ENCODE results near the gene SPESP1. TPM values are rescaled to one million over a fixed set of nuclear protein-coding genes. Genes with fewer than 3 reads are reported as not detected.

The SPESP1 gene
- polyA plus RNA-seq, 1 of the 3 experiments (the other 2 are of a cell fraction), result not detected

GRCh38 chr15:68909601-68910100 lies 20.7 kb upstream of the SPESP1 start:
- Histone ChIP-seq H3K27me3 (ENCODE audit: insufficient read depth) (no peaks in the 10 kb centered on the region), H3K36me3 (replicated peaks in 1 of 2; ENCODE audit: control insufficient read depth in 1 of 2, insufficient read depth in 2 of 2, low read length in 1 of 2) (no peaks in the 10 kb centered on the region), H4K20me1 (ENCODE audit: insufficient read depth) (no peaks in the 10 kb centered on the region), H3K9ac (no peak overlapping the region), H3F3A (replicated peaks; ENCODE audit: insufficient read depth) (no peaks in the 10 kb centered on the region), H3K27ac (ENCODE audit: low read depth in 2 of 2, low read length in 1 of 2) (no peak overlapping the region), H3K4me3 (ENCODE audit: low read depth in 2 of 2, low read length in 1 of 2) (no peak overlapping the region), H3K9me3 (no peaks in the 10 kb centered on the region), H2AFZ (ENCODE audit: low read depth) (no peak overlapping the region), H3K9me2 (no peaks in the 10 kb centered on the region), H3K4me1 (ENCODE audit: control insufficient read depth in 1 of 2, insufficient read depth in 2 of 2, low read depth in 1 of 2, low read length in 1 of 2) (no peaks in the 10 kb centered on the region), H3K79me2 (ENCODE audit: insufficient read depth) (no peaks in the 10 kb centered on the region), H3K4me2 (no peak overlapping the region)
- POLR2A ChIA-PET, result no interaction called here
- DNase-seq, result no peak
- no peak for TF ChIP-seq NRF1 (IDR thresholded peaks at IDR 0.05; ENCODE audit: low read depth, low read length)
- CTCF ChIA-PET, result interaction anchor here (0.8 to 3.7 kb wide), 5 partner anchors 11 to 355 kb away, joined by 3 to 21 read pairs (median 3); no protein-coding TSS in a partner anchor

GRCh38 chr15:68910341-68910740 lies 20.0 kb upstream of the SPESP1 start:
- Histone ChIP-seq H2AFZ (ENCODE audit: low read depth) (no peak overlapping the region), H3F3A (replicated peaks; ENCODE audit: insufficient read depth) (no peaks in the 10 kb centered on the region), H3K27ac (ENCODE audit: low read depth in 2 of 2, low read length in 1 of 2) (no peak overlapping the region), H3K9me2 (no peaks in the 10 kb centered on the region), H3K9me3 (no peaks in the 10 kb centered on the region), H3K27me3 (ENCODE audit: insufficient read depth) (no peaks in the 10 kb centered on the region), H4K20me1 (ENCODE audit: insufficient read depth) (no peaks in the 10 kb centered on the region), H3K9ac (no peak overlapping the region), H3K4me1 (ENCODE audit: control insufficient read depth in 1 of 2, insufficient read depth in 2 of 2, low read depth in 1 of 2, low read length in 1 of 2) (no peaks in the 10 kb centered on the region), H3K79me2 (ENCODE audit: insufficient read depth) (no peaks in the 10 kb centered on the region), H3K4me3 (ENCODE audit: low read depth in 2 of 2, low read length in 1 of 2) (no peak overlapping the region), H3K36me3 (replicated peaks in 1 of 2; ENCODE audit: control insufficient read depth in 1 of 2, insufficient read depth in 2 of 2, low read length in 1 of 2) (no peaks in the 10 kb centered on the region), H3K4me2 (no peak overlapping the region)
- ChIA-PET CTCF (interaction anchor here (1.0 to 3.7 kb wide), 4 partner anchors 12 to 356 kb away, joined by 3 to 21 read pairs (median 6); no protein-coding TSS in a partner anchor), POLR2A (no interaction called here)
- TF ChIP-seq FOXJ3 (CRISPR knock-in tag; IDR thresholded peaks at IDR 0.05), result no peak
- TF ChIP-seq USF2 (IDR thresholded peaks at IDR 0.05; ENCODE audit: borderline replicate concordance, low read depth, low read length), result no peak
- no peak for TF ChIP-seq CHD2 (IDR thresholded peaks at IDR 0.05; ENCODE audit: low read length, partially characterized antibody)
- TF ChIP-seq TCF12 (IDR thresholded peaks at IDR 0.05), result no peak
- TF ChIP-seq JUND (IDR thresholded peaks at IDR 0.05), result no peak
- TF ChIP-seq EZH2phosphoT487 (IDR thresholded peaks at IDR 0.05; ENCODE audit: borderline replicate concordance, low read depth), result no peak
- no peak for TF ChIP-seq SIN3A (IDR thresholded peaks at IDR 0.05; ENCODE audit: borderline replicate concordance, low read depth, low read length)
- no peak for TF ChIP-seq PBX3 (IDR thresholded peaks at IDR 0.05)
- TF ChIP-seq ELF1 (IDR thresholded peaks at IDR 0.05), result no peak
- no peak for TF ChIP-seq NRF1 (IDR thresholded peaks at IDR 0.05; ENCODE audit: low read depth, low read length)
- no peak for TF ChIP-seq YY1 (IDR thresholded peaks at IDR 0.05; ENCODE audit: low read depth)
- TF ChIP-seq RCOR1 (IDR thresholded peaks at IDR 0.05; ENCODE audit: low read length), result no peak
- no peak for TF ChIP-seq RAD21 (IDR thresholded peaks at IDR 0.05; ENCODE audit: low read length)
- no peak for TF ChIP-seq RFX5 (IDR thresholded peaks at IDR 0.05; ENCODE audit: low read length)
- no peak for TF ChIP-seq FOSL2 (IDR thresholded peaks at IDR 0.05; ENCODE audit: borderline replicate concordance, low read depth)
- DNase-seq, result no peak
